Esophagus (tissue), 2 donors: ENCODE measurements around the gene FFAR4. TPM values are rescaled to one million over a fixed set of nuclear protein-coding genes. Genes with fewer than 3 reads are reported as not detected.

ENCODE experiments used
- H3K27ac ChIP-seq, 2 donors: one replicate each; pipeline ENCODE4 v1.5.1; 2013; ENCODE audit warnings: low read depth in 2 of 2, mild to moderate bottlenecking in 2 of 2, inconsistent platforms in 1 of 2, low read length in 1 of 2, moderate library complexity in 1 of 2
- H3K27me3 ChIP-seq, 2 donors: one replicate each; pipeline ENCODE4 v1.6.1; 2013; ENCODE audit warnings: low read length in 2 of 2, control low read depth in 1 of 2, mild to moderate bottlenecking in 1 of 2; ENCODE audit not compliant: insufficient read depth in 2 of 2, control insufficient read depth in 1 of 2
- H3K36me3 ChIP-seq, 2 donors: one replicate each; pipeline ENCODE4 v1.6.1; 2013; ENCODE audit warnings: low read length in 1 of 2; ENCODE audit not compliant: control insufficient read depth in 2 of 2, insufficient read depth in 2 of 2
- H3K4me1 ChIP-seq, 2 donors: one replicate each; pipeline ENCODE4 v1.6.1; 2013; ENCODE audit warnings: low read length in 1 of 2; ENCODE audit not compliant: control insufficient read depth in 2 of 2, insufficient read depth in 2 of 2
- H3K4me3 ChIP-seq, 2 donors: one replicate each; pipeline ENCODE4 v1.5.1; 2013; ENCODE audit warnings: low read length in 2 of 2, mild to moderate bottlenecking in 2 of 2, low read depth in 1 of 2, moderate library complexity in 1 of 2
- H3K9me3 ChIP-seq, 2 donors: one replicate each; pipeline ENCODE4 v1.6.1; 2013; ENCODE audit warnings: mild to moderate bottlenecking in 2 of 2, low read depth in 1 of 2, low read length in 1 of 2, moderate library complexity in 1 of 2; ENCODE audit not compliant: control insufficient read depth in 2 of 2, insufficient read depth in 1 of 2
- WGBS, 2 donors: extraction: QIAGEN DNeasy Blood & Tissue Kit; methylation state at CpG; one replicate each; pipeline ENCODE4 v1.1.7; 2013; 5-methylcytosine and 5-hydroxymethylcytosine counted together
- polyA plus RNA-seq, 2 donors: library from polyadenylated mRNA; stranded (reverse); fragments of 200-250 nt; gene quantifications; one replicate each; pipeline ENCODE4 v1.2.3, GENCODE V29; 2013
- donor health status: healthy with polysubstance abuse.
- donor health status: Bipolar disorder and iron deficiency.

The FFAR4 gene
- polyA plus RNA-seq, 2 donors: 0.08 to 0.15 TPM

DNA sequence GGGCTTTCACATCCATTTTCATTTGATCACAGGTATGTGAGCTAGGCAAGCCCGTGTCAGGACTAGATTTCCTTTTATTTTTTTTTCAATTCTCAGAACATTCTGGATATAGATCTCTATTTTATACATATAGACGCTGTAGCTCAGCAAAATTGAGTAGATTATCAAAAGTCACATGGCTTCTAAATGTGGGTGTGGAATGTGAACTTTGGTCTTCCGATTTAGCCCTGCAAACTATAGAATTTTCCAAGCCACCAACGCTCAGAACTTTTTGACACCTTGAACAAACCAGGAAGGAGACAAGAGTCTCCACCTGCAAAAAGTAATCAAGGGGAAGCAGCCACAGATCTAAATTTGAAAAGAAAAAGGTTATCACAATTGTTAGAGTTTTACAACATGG lies 15.9 kb upstream of the FFAR4 start:
- H3K4me1 ChIP-seq: no peaks in the 10 kb centered on the region
- H3K27me3 ChIP-seq: no peaks in the 10 kb centered on the region
- no peaks in the 10 kb centered on the region for H3K36me3 ChIP-seq
- no peak overlapping the region for H3K27ac ChIP-seq
- no peak overlapping the region for H3K4me3 ChIP-seq
- 76 to 82% methylated on average over 4 of the region's 4 CpGs for WGBS, 2 donors
- H3K9me3 ChIP-seq: no peaks in the 10 kb centered on the region

GRCh38 chr10:93552780-93553179 lies 13.7 kb upstream of the FFAR4 start:
- Histone ChIP-seq H3K36me3 (no peaks in the 10 kb centered on the region), H3K9me3 (no peaks in the 10 kb centered on the region), H3K27ac (no peak overlapping the region), H3K4me1 (no peaks in the 10 kb centered on the region), H3K4me3 (no peak overlapping the region), H3K27me3 (no peaks in the 10 kb centered on the region)
- WGBS, 2 donors: 91 to 92% methylated on average over 3 of the region's 3 CpGs

DNA sequence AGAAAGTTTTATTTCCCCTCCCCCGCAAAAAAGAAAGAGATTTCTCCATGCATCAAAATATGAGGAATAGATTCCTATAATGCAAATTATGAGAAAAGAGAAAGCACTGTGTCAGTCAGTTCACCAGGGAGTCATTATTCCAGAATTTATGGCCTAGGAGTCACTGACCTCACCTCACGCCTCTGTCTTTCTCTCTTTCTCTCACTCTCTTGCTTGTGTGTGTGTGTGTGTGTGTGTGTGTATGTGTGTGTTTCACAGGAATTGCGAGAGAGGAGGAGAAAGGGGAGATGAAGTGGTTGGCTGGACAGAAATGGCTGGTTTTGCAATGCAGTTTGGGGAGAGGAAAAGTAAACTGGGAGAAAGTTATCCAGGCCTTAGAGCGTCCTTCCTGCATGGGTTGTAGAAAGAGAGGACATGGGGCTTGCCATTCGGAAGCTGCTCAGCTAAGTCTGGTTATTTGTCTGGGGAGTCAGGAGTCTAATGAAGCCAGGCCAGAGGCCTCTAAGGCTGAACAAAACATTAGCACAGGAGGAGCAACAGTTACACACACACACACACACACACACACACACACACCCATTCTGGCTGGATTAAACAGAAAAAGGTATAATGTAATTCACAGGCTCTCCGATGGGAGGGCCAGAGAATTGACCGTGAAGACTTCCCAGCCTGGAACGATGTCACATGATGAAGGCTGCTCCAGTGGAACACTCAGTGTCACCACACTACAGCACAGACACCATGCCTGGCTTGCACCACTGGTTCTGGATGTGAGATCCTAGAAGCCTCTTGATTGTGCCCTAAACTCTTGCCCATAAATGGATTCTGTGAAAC lies 12.8 kb upstream of the FFAR4 start:
- no peak overlapping the region for H3K4me3 ChIP-seq
- WGBS, 2 donors: 81 to 88% methylated on average over 8 of the region's 8 CpGs
- H3K27me3 ChIP-seq: no peaks in the 10 kb centered on the region
- H3K27ac ChIP-seq: no peak overlapping the region
- H3K36me3 ChIP-seq: no peaks in the 10 kb centered on the region
- H3K9me3 ChIP-seq: no peaks in the 10 kb centered on the region
- H3K4me1 ChIP-seq: no peaks in the 10 kb centered on the region

- WGBS, 2 donors: 88 to 96% methylated on average over 1 of the region's 1 CpG
- no peaks in the 10 kb centered on the region for H3K36me3 ChIP-seq
These were observed 12.2 kb upstream of the FFAR4 start for GRCh38 chr10:93554316-93554663.

DNA sequence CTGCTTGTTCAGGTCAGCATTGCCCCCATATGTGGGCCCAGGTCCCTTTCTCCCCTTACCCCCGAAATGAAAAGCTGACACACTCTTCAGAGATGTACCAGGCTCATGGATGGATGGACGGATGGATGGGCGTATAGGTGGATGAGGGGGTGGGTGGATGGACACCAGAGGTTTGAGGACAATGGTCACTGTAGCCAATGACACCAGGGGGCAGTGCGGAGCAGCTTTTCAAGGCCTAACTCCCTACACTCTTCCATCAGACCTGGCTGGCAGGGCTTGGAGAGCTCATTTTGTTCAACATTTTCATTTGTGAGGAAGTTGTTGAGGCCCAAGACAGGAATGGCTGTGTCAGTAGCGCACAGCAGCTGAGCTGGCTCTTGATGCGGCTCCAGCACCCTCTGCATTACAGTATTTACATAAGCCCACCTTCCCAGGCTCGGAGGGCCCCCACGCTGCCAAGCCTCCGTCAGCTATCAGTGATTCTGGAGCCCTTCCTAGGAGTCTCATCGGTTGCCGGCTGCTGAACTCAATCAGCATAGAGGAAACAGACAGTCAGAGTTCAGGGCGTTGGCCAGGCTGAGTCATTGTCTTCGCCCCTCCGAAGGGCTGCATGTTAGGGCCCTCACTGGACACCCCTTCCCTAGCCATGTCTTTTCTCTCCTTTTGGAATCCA lies 11.6 kb upstream of the FFAR4 start:
- no peak overlapping the region for H3K4me3 ChIP-seq
- 48 to 56% methylated on average over 14 of the region's 14 CpGs for WGBS, 2 donors
- H3K27ac ChIP-seq: no peak overlapping the region
- H3K9me3 ChIP-seq: peaks cover 0 to 4% of the 10 kb centered on the region in 2 donors
- H3K27me3 ChIP-seq: no peaks in the 10 kb centered on the region
- no peaks in the 10 kb centered on the region for H3K36me3 ChIP-seq
- H3K4me1 ChIP-seq: no peaks in the 10 kb centered on the region

More at GRCh38 chr10:93554316-93554663, 12.2 kb upstream of the FFAR4 start:
- no peaks in the 10 kb centered on the region for H3K27me3 ChIP-seq
- peaks cover 0 to under 1% of the 10 kb centered on the region in 2 donors for H3K9me3 ChIP-seq
- H3K27ac ChIP-seq: no peak overlapping the region
- no peak overlapping the region for H3K4me3 ChIP-seq
- no peaks in the 10 kb centered on the region for H3K4me1 ChIP-seq

GRCh38 chr10:93559490-93559889 lies 7.0 kb upstream of the FFAR4 start:
- Histone ChIP-seq H3K27ac (no peak overlapping the region), H3K4me1 (no peaks in the 10 kb centered on the region), H3K9me3 (peaks cover 0 to 4% of the 10 kb centered on the region in 2 donors), H3K27me3 (peaks cover 0 to 4% of the 10 kb centered on the region in 2 donors), H3K36me3 (no peaks in the 10 kb centered on the region), H3K4me3 (no peak overlapping the region)
- 91 to 95% methylated on average over 9 of the region's 9 CpGs for WGBS, 2 donors

GRCh38 chr10:93560541-93560940 lies 5.9 kb upstream of the FFAR4 start:
- Histone ChIP-seq H3K9me3 (peaks cover 0 to 4% of the 10 kb centered on the region in 2 donors), H3K27ac (no peak overlapping the region), H3K4me3 (no peak overlapping the region), H3K27me3 (peaks cover 0 to 4% of the 10 kb centered on the region in 2 donors), H3K4me1 (no peaks in the 10 kb centered on the region), H3K36me3 (no peaks in the 10 kb centered on the region)
- WGBS, 2 donors: 83 to 88% methylated on average over 6 of the region's 6 CpGs

DNA sequence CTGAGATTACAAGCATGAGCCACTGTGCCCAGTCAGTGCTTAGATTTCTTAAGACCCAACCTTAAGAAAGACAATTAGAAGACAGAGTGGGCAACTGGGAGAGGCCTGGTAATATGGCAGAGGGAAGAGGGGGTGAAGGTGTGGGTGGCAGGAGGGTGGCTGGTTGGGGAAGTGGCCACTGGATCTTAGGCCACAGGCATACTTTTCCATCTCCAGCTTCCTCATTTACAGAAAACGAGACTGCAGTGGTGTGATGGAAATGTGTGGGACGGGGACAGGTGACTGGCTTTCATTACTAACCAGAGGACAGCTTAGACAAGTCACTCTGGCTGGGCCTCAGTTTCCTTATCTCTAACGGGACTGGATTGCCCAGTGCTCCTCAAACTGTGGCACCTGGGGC lies 1.0 kb upstream of the FFAR4 start:
- H3K4me3 ChIP-seq: no peak overlapping the region
- no peak overlapping the region for H3K27ac ChIP-seq
- no peaks in the 10 kb centered on the region for H3K9me3 ChIP-seq
- H3K36me3 ChIP-seq: no peaks in the 10 kb centered on the region
- peaks cover 0 to 7% of the 10 kb centered on the region in 2 donors for H3K4me1 ChIP-seq
- 67 to 77% methylated on average over 3 of the region's 3 CpGs for WGBS, 2 donors
- peaks cover 12 to 14% of the 10 kb centered on the region in 2 donors for H3K27me3 ChIP-seq

DNA sequence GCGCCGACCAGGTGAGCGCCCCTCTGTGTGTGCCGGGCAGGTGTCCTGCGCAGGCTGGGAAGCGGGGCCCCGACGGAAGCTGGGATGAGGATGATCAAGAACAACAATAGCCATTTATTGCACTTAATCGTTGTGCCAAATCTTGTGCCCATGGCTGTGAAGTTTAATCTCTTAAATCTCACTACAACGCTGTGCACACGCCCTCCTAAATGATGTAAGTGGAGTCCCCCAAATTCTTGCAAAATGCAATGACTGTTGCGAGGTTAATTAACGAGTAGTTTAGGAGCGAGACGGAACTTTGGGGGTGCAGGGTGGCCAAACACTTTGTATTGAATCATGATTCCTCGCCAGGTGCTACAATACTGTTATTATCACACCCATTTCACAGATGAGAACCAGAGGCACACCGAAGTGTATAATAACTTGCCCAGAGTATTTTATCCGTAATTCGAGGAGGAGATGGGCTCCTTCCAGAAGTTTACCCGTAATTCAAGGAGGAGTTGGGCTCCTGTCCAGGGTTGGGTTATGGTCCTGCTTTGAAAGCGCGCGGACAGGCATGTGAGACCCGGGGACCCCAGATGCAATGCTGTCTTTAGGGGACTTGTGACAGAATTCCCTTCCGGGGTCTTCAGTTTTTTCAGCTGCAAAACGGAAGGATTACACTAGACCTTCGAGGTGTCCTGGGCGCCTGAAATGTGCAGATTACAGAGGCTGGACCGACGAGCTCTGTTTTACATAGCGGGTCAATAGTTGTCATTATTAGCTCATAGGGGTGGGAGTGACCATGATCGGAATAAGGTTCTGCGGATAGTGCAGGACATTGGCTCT lies 1.0 kb downstream of the FFAR4 start:
- Histone ChIP-seq H3K9me3 (no peaks in the 10 kb centered on the region), H3K27me3 (peaks cover 8 to 14% of the 10 kb centered on the region in 2 donors), H3K36me3 (no peaks in the 10 kb centered on the region), H3K4me3 (no peak overlapping the region), H3K4me1 (peaks cover under 1 to 7% of the 10 kb centered on the region in 2 donors), H3K27ac (no peak overlapping the region)
- 15 to 17% methylated on average over 33 of the region's 33 CpGs for WGBS, 2 donors
